Inflammatory macrophage treated with lipopolysaccharide for 1 hour (primary cell): ENCODE results near the gene SGMS2.
A peak's percentile ranks its signal among the peaks of the same experiment; 100 is the strongest.

ENCODE experiments used
- DNase-seq, 2 donors: peaks; one replicate each; pipeline ENCODE4 v3.0.0-alpha.2; 2020 to 2022

The SGMS2 gene

GRCh38 chr4:107831140-107831539 lies 6.4 kb downstream of the SGMS2 start:
- no peak for DNase-seq

- no peak for DNase-seq
These were observed 7.6 kb downstream of the SGMS2 start for GRCh38 chr4:107832275-107832807.

GRCh38 chr4:107834241-107834794 lies 9.6 kb downstream of the SGMS2 start:
- peak; percentile 51 to 73 for DNase-seq

- peak; percentile 73 to 85 for DNase-seq
These were observed 10.7 kb downstream of the SGMS2 start for GRCh38 chr4:107835406-107835805.

- DNase-seq: peak; percentile 31 to 44
These were observed 12.6 kb downstream of the SGMS2 start for GRCh38 chr4:107837317-107837716.

- DNase-seq: peak; percentile 86 to 95
These were observed 13.3 kb downstream of the SGMS2 start for GRCh38 chr4:107837776-107838618.

- DNase-seq: peak; percentile 57 to 76
These were observed 14.3 kb downstream of the SGMS2 start for GRCh38 chr4:107838861-107839565.

GRCh38 chr4:107843391-107843790 lies 18.7 kb downstream of the SGMS2 start:
- DNase-seq: peak in 1 of 2 donors; percentile 39

- DNase-seq: no peak
These were observed 20.9 kb downstream of the SGMS2 start for GRCh38 chr4:107845681-107846080.

- DNase-seq: no peak
These were observed 25.7 kb downstream of the SGMS2 start for GRCh38 chr4:107850438-107850837.

- peak; percentile 23 to 25 for DNase-seq
These were observed 29.0 kb downstream of the SGMS2 start for GRCh38 chr4:107853444-107854355.

- DNase-seq: peak in 1 of 2 donors; percentile 27
These were observed 29.8 kb downstream of the SGMS2 start for GRCh38 chr4:107854356-107855022.

GRCh38 chr4:107855723-107856122 lies 31.0 kb downstream of the SGMS2 start:
- DNase-seq: no peak

- no peak for DNase-seq
These were observed 32.2 kb downstream of the SGMS2 start for GRCh38 chr4:107856901-107857300.

GRCh38 chr4:107857741-107858140 lies 33.0 kb downstream of the SGMS2 start:
- DNase-seq: no peak

GRCh38 chr4:107858158-107858742 lies 33.5 kb downstream of the SGMS2 start:
- no peak for DNase-seq

GRCh38 chr4:107862658-107863057 lies 37.9 kb downstream of the SGMS2 start:
- DNase-seq: no peak

GRCh38 chr4:107863416-107863815 lies 38.7 kb downstream of the SGMS2 start:
- DNase-seq: no peak

GRCh38 chr4:107863850-107864371 lies 39.2 kb downstream of the SGMS2 start:
- peak; percentile 44 to 56 for DNase-seq

- DNase-seq: no peak
These were observed 42.0 kb downstream of the SGMS2 start for GRCh38 chr4:107866726-107867125.

- no peak for DNase-seq
These were observed 45.5 kb downstream of the SGMS2 start for GRCh38 chr4:107870236-107870635.
